ENCODE results near the gene AOC1.
A peak's percentile ranks its signal among the peaks of the same experiment; 100 is the strongest.
"Not testable (repeated sequence)": the region's sequence is repeated elsewhere in the genome, so short reads cannot be mapped to it uniquely, and the experiment has no call there.

Gene AOC1

GRCh38 chr7:150902078-150903033 lies 50.0 kb downstream of the AOC1 start:
- TF ChIP-seq CTCF (IDR thresholded peaks at IDR 0.05; ENCODE audit: low read depth, low read length), result no peak
- no peak for DNase-seq (ENCODE audit: low read depth in 2 of 2)
- no peak overlapping the region for H3K4me3 ChIP-seq (replicated peaks in 1 of 2; ENCODE audit: low read depth in 2 of 2, low read length in 2 of 2)

- DNase-seq (ENCODE audit: low read depth in 2 of 2), result peak; percentile 6 to 29
- H3K4me3 ChIP-seq (replicated peaks in 1 of 2; ENCODE audit: low read depth in 2 of 2, low read length in 2 of 2), result no peak overlapping the region
- no peak for TF ChIP-seq CTCF (IDR thresholded peaks at IDR 0.05; ENCODE audit: low read depth, low read length)
Observed at GRCh38 chr7:150903606-150904005, 51.3 kb downstream of the AOC1 start.

GRCh38 chr7:150904011-150904909 lies 51.9 kb downstream of the AOC1 start:
- TF ChIP-seq CTCF (IDR thresholded peaks at IDR 0.05; ENCODE audit: low read depth, low read length), result no peak
- no peak for DNase-seq (ENCODE audit: low read depth in 2 of 2)
- H3K4me3 ChIP-seq (replicated peaks in 1 of 2; ENCODE audit: low read depth in 2 of 2, low read length in 2 of 2), result no peak overlapping the region

- no peak overlapping the region for H3K4me3 ChIP-seq (replicated peaks in 1 of 2; ENCODE audit: low read depth in 2 of 2, low read length in 2 of 2)
- no peak for TF ChIP-seq CTCF (IDR thresholded peaks at IDR 0.05; ENCODE audit: low read depth, low read length)
- DNase-seq (ENCODE audit: low read depth in 2 of 2), result no peak
Observed at GRCh38 chr7:150908173-150908572, 55.9 kb downstream of the AOC1 start.

- TF ChIP-seq CTCF (IDR thresholded peaks at IDR 0.05; ENCODE audit: low read depth, low read length), result no peak
- DNase-seq (ENCODE audit: low read depth in 2 of 2), result no peak
- H3K4me3 ChIP-seq (replicated peaks in 1 of 2; ENCODE audit: low read depth in 2 of 2, low read length in 2 of 2), result no peak overlapping the region
Observed at GRCh38 chr7:150909200-150909995, 57.1 kb downstream of the AOC1 start.

- not testable (repeated sequence) for H3K4me3 ChIP-seq (replicated peaks in 1 of 2; ENCODE audit: low read depth in 2 of 2, low read length in 2 of 2); DNase-seq (ENCODE audit: low read depth in 2 of 2)
Observed at GRCh38 chr7:150910305-150910995, 58.1 kb downstream of the AOC1 start.

All from cardiac fibroblast (primary cell).